ENCODE data around the gene PLPP4.

- TF ChIP-seq POLR2AphosphoS5 (IDR thresholded peaks at IDR 0.05) = no peak
- TF ChIP-seq POLR2A (IDR thresholded peaks at IDR 0.05) = no peak
- no peak for TF ChIP-seq CTCF (IDR thresholded peaks at IDR 0.05)
Observed at GRCh38 chr10:120428754-120429153, 28.3 kb upstream of the PLPP4 start.

All from upper lobe of left lung (tissue), 4 donors.